Suppressor macrophage treated with lipopolysaccharide for 4 hours (primary cell): ENCODE results near the gene TCHH.
A peak's percentile ranks its signal among the peaks of the same experiment; 100 is the strongest.
"Not testable (repeated sequence)": the region's sequence is repeated elsewhere in the genome, so short reads cannot be mapped to it uniquely, and the experiment has no call there.

Experiments
- DNase-seq: peaks from one replicate; pipeline ENCODE4 v3.0.0-alpha.2; 2020

The TCHH gene

GRCh38 chr1:152112101-152112884, 3.0 kb downstream of the TCHH start:
- peak; percentile 51 for DNase-seq

GRCh38 chr1:152111515-152111968, 3.7 kb downstream of the TCHH start:
- DNase-seq = peak; percentile 12

- peak; percentile 24 for DNase-seq
Measured at GRCh38 chr1:152110860-152111514, 4.3 kb downstream of the TCHH start.

- peak; percentile 16 for DNase-seq
Measured at GRCh38 chr1:152110365-152110859, 4.8 kb downstream of the TCHH start.

- no peak for DNase-seq
Measured at GRCh38 chr1:152109998-152110294, 5.3 kb downstream of the TCHH start.

- DNase-seq = no peak
Measured at GRCh38 chr1:152109231-152109997, 5.8 kb downstream of the TCHH start.

- no peak for DNase-seq
Measured at GRCh38 chr1:152108882-152109222, 6.4 kb downstream of the TCHH start.

GRCh38 chr1:152107984-152108881, 7.0 kb downstream of the TCHH start:
- DNase-seq = peak; percentile 65

GRCh38 chr1:152107031-152107983, 7.9 kb downstream of the TCHH start:
- DNase-seq = peak; percentile 14

GRCh38 chr1:152104854-152105253, 10.4 kb downstream of the TCHH start:
- no peak for DNase-seq

- no peak for DNase-seq
Measured at GRCh38 chr1:152096931-152097330, 18.3 kb downstream of the TCHH start.

- DNase-seq = no peak
Measured at GRCh38 chr1:152089014-152089674, 26.1 kb downstream of the TCHH start, which contains the start of gene TCHHL1. Gene TCHHL1 (minus strand): TSS chr1:152089064. CDS start chr1:152088143, 921 bp downstream.

- no peak for DNase-seq
Measured at GRCh38 chr1:152086760-152087159, 28.5 kb downstream of the TCHH start.

GRCh38 chr1:152084853-152085252, 30.4 kb downstream of the TCHH start:
- DNase-seq = no peak

GRCh38 chr1:152081026-152081425, 34.2 kb downstream of the TCHH start:
- DNase-seq = not testable (repeated sequence)

- DNase-seq = not testable (repeated sequence)
Measured at GRCh38 chr1:152080494-152080893, 34.8 kb downstream of the TCHH start.

GRCh38 chr1:152078831-152079441, 36.3 kb downstream of the TCHH start:
- DNase-seq = no peak

- no peak for DNase-seq
Measured at GRCh38 chr1:152072311-152072710, 42.9 kb downstream of the TCHH start.

- DNase-seq = no peak
Measured at GRCh38 chr1:152071123-152071522, 44.1 kb downstream of the TCHH start.

GRCh38 chr1:152067929-152068328, 47.3 kb downstream of the TCHH start:
- no peak for DNase-seq
